Mammary epithelial cell (primary cell): Measurements from ENCODE around the gene ANGPTL3.

Experiments
- CTCF ChIP-seq, 2 donors: IDR thresholded peaks in 1 of 2; conservative IDR thresholded peaks in 1 of 2; 2 replicates each; pipeline ENCODE4 v1.5.1; 2011 to 2012; ENCODE audit warnings: inconsistent platforms in 2 of 2, low read length in 2 of 2, mild to moderate bottlenecking in 2 of 2, control low read depth in 1 of 2, low read depth in 1 of 2; ENCODE audit not compliant: insufficient read depth in 1 of 2; ENCODE audit errors: extremely low read depth in 1 of 2
- EZH2 ChIP-seq: IDR thresholded peaks from 2 replicates; pipeline ENCODE4 v1.6.1; 2012; ENCODE audit warnings: low read length, inconsistent platforms, borderline replicate concordance

DNA sequence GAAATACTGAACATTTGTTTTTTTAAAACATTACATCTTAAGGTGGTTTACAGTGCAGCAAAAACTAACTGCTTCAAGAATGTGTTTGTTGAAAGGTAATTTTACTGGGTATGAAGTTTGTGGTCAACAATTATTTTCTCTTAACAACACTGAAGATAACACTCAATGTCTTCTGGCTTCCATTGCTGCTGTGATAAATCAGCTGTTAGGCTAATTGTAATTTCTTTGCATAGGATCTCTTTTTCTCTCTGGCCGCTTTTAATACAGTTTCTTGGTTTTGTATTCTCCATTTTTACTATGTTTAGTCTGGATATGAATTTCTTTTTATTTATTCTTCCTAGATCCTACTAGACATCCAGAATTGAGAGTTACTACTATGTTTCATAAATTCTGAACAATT, 46.0 kb downstream of the ANGPTL3 start:
- TF ChIP-seq CTCF (conservative IDR thresholded peaks at IDR 0.05 in 1 of 2, IDR thresholded peaks at IDR 0.05 in 1 of 2; ENCODE audit: extremely low read depth in 1 of 2, insufficient read depth in 1 of 2, low read depth in 1 of 2, low read length in 2 of 2), result no peak
- TF ChIP-seq EZH2, result no peak
